ENCODE results near the gene KLKB1.
"Not testable (repeated sequence)": the region's sequence is repeated elsewhere in the genome, so short reads cannot be mapped to it uniquely, and the experiment has no call there.

Gene KLKB1

DNA sequence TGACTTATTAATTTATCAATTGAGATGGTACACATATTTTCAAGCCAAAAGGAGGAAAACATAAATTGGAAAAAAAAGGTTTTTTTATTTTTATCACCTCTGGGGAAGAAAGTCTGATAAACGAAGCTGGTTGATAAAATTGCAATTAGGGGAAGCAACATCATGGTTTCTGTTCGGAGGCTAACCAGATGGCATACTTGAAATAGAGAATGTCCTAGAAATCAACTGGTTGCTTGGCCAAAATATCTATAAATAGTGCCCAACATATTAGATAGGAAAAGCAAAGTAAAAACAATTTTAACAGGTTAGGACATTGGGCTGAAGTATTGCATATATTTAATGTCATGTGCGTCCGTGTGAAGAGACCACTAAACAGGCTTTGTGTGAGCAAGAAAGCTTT lies 14.3 kb downstream of the KLKB1 start:
- H3K27me3 Mint-ChIP-seq, result no peaks in the 10 kb centered on the region
- no peaks in the 10 kb centered on the region for H3K9me3 Mint-ChIP-seq
- CTCF ChIA-PET, result no interaction called here
- no peak for DNase-seq
- H3K27ac Mint-ChIP-seq, result no peak overlapping the region
- H3K4me3 Mint-ChIP-seq, result no peak overlapping the region
- no peaks in the 10 kb centered on the region for H3K4me1 Mint-ChIP-seq
- no peaks in the 10 kb centered on the region for H3K36me3 Mint-ChIP-seq

- H3K9me3 Mint-ChIP-seq, H3K36me3 Mint-ChIP-seq, H3K27me3 Mint-ChIP-seq, H3K4me3 Mint-ChIP-seq, H3K27ac Mint-ChIP-seq, H3K4me1 Mint-ChIP-seq, CTCF ChIA-PET, DNase-seq: not testable (repeated sequence)
These were observed 14.7 kb downstream of the KLKB1 start for GRCh38 chr4:186242031-186242430.

DNA sequence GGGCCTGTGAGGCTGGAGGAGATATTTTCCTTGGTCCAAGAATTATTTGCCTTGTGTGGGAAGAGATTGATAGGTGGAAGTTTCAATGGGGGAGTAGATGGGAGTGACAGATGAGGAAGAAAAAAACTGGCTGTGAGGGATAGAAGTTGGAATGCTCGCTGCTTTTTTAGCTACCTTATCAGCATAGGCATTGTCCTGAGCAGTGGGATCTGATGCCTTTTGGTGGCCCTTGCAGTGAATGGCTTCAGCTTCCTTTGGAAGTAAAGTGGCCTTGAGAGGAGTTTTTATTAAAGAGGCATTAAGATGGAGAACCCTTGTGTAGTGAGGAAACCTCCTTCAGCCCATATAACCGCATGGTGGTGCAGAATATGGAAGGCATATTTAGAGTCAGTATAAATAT lies 16.0 kb downstream of the KLKB1 start:
- no peaks in the 10 kb centered on the region for H3K9me3 Mint-ChIP-seq
- no peaks in the 10 kb centered on the region for H3K36me3 Mint-ChIP-seq
- H3K4me1 Mint-ChIP-seq, result no peaks in the 10 kb centered on the region
- no peak overlapping the region for H3K27ac Mint-ChIP-seq
- CTCF ChIA-PET, result no interaction called here
- DNase-seq, result no peak
- no peaks in the 10 kb centered on the region for H3K27me3 Mint-ChIP-seq
- H3K4me3 Mint-ChIP-seq, result no peak overlapping the region

DNA sequence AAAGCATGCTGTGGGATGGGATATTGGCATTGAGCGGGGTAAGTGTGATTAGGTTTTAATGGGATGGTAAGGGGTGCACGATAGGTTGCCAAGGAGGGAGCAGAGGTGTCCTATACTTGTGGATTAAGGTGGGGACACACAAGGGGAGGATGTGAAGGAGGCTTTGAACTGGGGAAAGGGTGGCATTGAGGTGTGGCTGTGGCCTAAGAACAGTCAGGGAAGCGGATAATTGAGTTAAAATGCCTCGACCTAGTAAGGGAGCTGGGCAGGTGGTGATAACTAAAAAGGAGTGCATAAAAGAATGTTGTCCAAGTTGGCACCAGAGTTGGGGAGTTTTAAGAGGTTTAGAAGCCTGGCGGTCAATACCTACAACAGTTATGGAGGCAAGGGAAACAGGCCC lies 17.5 kb downstream of the KLKB1 start:
- CTCF ChIA-PET, result no interaction called here
- no peak for DNase-seq
- H3K27me3 Mint-ChIP-seq, result no peaks in the 10 kb centered on the region
- H3K4me1 Mint-ChIP-seq, result no peaks in the 10 kb centered on the region
- no peaks in the 10 kb centered on the region for H3K9me3 Mint-ChIP-seq
- H3K27ac Mint-ChIP-seq, result no peak overlapping the region
- no peak overlapping the region for H3K4me3 Mint-ChIP-seq
- no peaks in the 10 kb centered on the region for H3K36me3 Mint-ChIP-seq

DNA sequence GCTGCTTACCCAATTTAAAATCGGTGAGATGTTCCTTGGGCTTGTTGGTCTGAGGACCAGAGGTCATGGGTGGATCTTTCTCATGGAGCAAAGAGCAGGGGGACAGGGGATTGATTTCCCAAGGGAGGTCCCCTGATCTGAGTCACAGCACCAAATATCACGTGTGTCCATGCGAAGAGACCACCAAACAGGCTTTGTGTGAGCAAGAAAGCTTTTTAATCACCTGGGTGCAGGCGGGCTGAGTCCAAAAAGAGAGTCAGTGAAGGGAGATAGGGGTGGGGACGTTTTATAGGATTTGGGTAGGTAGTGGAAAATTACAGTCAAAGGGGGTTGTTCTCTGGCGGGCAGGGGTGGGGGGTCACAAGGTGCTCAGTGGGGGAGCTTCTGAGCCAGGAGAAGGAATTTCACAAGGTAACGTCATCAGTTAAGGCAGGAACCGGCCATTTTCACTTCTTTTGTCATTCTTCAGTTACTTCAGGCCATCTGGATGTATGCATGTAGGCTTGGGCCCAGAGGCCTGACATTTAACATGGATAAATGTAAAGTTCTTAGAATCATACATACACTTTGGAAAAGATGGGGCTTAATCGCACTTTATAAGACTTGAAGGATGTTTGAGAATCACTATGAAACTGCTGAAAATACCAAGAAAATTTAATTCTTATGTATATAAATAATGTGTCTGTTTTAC lies 19.9 kb downstream of the KLKB1 start:
- H3K36me3 Mint-ChIP-seq, CTCF ChIA-PET, H3K27me3 Mint-ChIP-seq, H3K4me3 Mint-ChIP-seq, H3K4me1 Mint-ChIP-seq, DNase-seq, H3K27ac Mint-ChIP-seq, H3K9me3 Mint-ChIP-seq: not testable (repeated sequence)

- H3K36me3 Mint-ChIP-seq, result no peaks in the 10 kb centered on the region
- CTCF ChIA-PET, result no interaction called here
- H3K4me3 Mint-ChIP-seq, result no peak overlapping the region
- no peaks in the 10 kb centered on the region for H3K9me3 Mint-ChIP-seq
- peaks cover 3% of the 10 kb centered on the region for H3K27me3 Mint-ChIP-seq
- no peaks in the 10 kb centered on the region for H3K4me1 Mint-ChIP-seq
- no peak overlapping the region for H3K27ac Mint-ChIP-seq
- DNase-seq, result no peak
These were observed 21.3 kb downstream of the KLKB1 start for GRCh38 chr4:186248643-186249042.

GRCh38 chr4:186249785-186250754 lies 22.8 kb downstream of the KLKB1 start:
- Mint-ChIP-seq H3K4me3 (no peak overlapping the region), H3K36me3 (no peaks in the 10 kb centered on the region), H3K27me3 (peaks cover 3% of the 10 kb centered on the region), H3K9me3 (no peaks in the 10 kb centered on the region), H3K4me1 (no peaks in the 10 kb centered on the region), H3K27ac (no peak overlapping the region)
- no peak for DNase-seq
- CTCF ChIA-PET, result no interaction called here

- no peaks in the 10 kb centered on the region for H3K9me3 Mint-ChIP-seq
- H3K36me3 Mint-ChIP-seq, result no peaks in the 10 kb centered on the region
- DNase-seq, result no peak
- no peak overlapping the region for H3K4me3 Mint-ChIP-seq
- CTCF ChIA-PET, result no interaction called here
- H3K27ac Mint-ChIP-seq, result no peak overlapping the region
- H3K27me3 Mint-ChIP-seq, result peaks cover 3% of the 10 kb centered on the region
- no peaks in the 10 kb centered on the region for H3K4me1 Mint-ChIP-seq
These were observed 23.5 kb downstream of the KLKB1 start for GRCh38 chr4:186250760-186251159.

GRCh38 chr4:186255122-186255521 lies 27.8 kb downstream of the KLKB1 start:
- no peak overlapping the region for H3K27ac Mint-ChIP-seq
- CTCF ChIA-PET, result no interaction called here
- no peaks in the 10 kb centered on the region for H3K4me1 Mint-ChIP-seq
- H3K9me3 Mint-ChIP-seq, result no peaks in the 10 kb centered on the region
- H3K36me3 Mint-ChIP-seq, result no peaks in the 10 kb centered on the region
- no peak for DNase-seq
- peaks cover 2% of the 10 kb centered on the region for H3K27me3 Mint-ChIP-seq
- no peak overlapping the region for H3K4me3 Mint-ChIP-seq

GRCh38 chr4:186258216-186258811 lies 31.0 kb downstream of the KLKB1 start:
- Mint-ChIP-seq H3K9me3 (no peaks in the 10 kb centered on the region), H3K4me3 (no peak overlapping the region), H3K27ac (no peak overlapping the region), H3K27me3 (no peaks in the 10 kb centered on the region), H3K4me1 (no peaks in the 10 kb centered on the region), H3K36me3 (no peaks in the 10 kb centered on the region)
- CTCF ChIA-PET, result no interaction called here
- DNase-seq, result no peak

DNA sequence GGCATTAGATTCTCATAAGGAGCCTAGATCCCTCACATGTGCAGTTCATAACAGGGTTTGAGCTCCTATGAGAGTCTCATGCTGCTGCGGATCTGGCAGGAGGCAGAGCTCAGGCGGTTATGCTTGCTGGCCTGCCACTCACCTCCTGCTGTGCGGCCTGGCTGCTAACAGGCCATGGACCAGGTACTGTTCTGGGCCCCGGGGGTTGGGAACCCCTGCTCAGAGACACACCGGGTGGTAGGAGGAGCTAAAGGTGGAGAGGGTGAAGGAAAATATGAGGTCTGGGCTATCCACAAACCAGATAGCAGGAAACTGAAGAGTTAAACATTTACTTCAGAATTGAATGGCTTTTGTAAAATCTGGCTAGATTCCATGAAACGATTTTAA lies 32.8 kb downstream of the KLKB1 start:
- Mint-ChIP-seq H3K36me3 (no peaks in the 10 kb centered on the region), H3K9me3 (no peaks in the 10 kb centered on the region), H3K4me3 (no peak overlapping the region), H3K4me1 (no peaks in the 10 kb centered on the region), H3K27ac (no peak overlapping the region), H3K27me3 (peaks cover 3% of the 10 kb centered on the region)
- no peak for DNase-seq
- CTCF ChIA-PET, result no interaction called here

- Mint-ChIP-seq H3K9me3 (no peaks in the 10 kb centered on the region), H3K4me1 (no peaks in the 10 kb centered on the region), H3K27ac (no peak overlapping the region), H3K36me3 (no peaks in the 10 kb centered on the region), H3K27me3 (peaks cover 8% of the 10 kb centered on the region), H3K4me3 (no peak overlapping the region)
- CTCF ChIA-PET, result no interaction called here
- no peak for DNase-seq
These were observed 33.5 kb downstream of the KLKB1 start for GRCh38 chr4:186260504-186261448.

DNA sequence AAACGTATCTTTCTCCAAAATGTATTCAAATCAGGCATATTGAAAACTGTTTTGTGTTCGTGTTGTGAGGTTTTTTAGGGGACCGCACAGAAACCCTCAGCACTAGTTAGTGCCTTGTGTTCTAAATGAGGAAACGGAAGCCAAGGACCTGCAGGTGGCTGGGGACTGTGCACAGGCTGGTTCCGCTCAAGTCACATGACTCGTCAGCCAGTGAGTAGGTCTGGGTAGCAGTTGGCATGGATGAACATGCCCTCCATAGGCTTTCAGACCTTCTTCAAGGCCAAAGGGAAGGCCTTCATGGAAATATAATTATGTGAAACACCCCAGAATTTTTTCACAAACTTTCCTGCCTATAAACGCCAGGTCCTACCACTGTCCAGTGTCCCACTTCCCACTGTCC lies 37.4 kb downstream of the KLKB1 start:
- DNase-seq, result no peak
- Mint-ChIP-seq H3K27me3 (peaks cover 13% of the 10 kb centered on the region), H3K9me3 (no peaks in the 10 kb centered on the region), H3K36me3 (no peaks in the 10 kb centered on the region), H3K27ac (no peak overlapping the region), H3K4me1 (no peaks in the 10 kb centered on the region), H3K4me3 (no peak overlapping the region)
- CTCF ChIA-PET, result no interaction called here

GRCh38 chr4:186265250-186265649 lies 37.9 kb downstream of the KLKB1 start:
- DNase-seq, H3K27ac Mint-ChIP-seq, H3K36me3 Mint-ChIP-seq, H3K4me3 Mint-ChIP-seq, H3K9me3 Mint-ChIP-seq, CTCF ChIA-PET, H3K4me1 Mint-ChIP-seq: not testable (repeated sequence)
- peaks cover 13% of the 10 kb centered on the region for H3K27me3 Mint-ChIP-seq
